HG03457 (cell line): ENCODE results near the gene DNAJC10.
"Not testable (repeated sequence)": the region's sequence is repeated elsewhere in the genome, so short reads cannot be mapped to it uniquely, and the experiment has no call there.

ENCODE experiments used
- ATAC-seq: cut with Tn5 transposase; IDR thresholded peaks from one replicate; pipeline ENCODE4 v1.9.1; 2021; ENCODE audit warnings: moderate number of reproducible peaks; ENCODE audit not compliant: unreplicated experiment

DNAJC10 gene, protein sequence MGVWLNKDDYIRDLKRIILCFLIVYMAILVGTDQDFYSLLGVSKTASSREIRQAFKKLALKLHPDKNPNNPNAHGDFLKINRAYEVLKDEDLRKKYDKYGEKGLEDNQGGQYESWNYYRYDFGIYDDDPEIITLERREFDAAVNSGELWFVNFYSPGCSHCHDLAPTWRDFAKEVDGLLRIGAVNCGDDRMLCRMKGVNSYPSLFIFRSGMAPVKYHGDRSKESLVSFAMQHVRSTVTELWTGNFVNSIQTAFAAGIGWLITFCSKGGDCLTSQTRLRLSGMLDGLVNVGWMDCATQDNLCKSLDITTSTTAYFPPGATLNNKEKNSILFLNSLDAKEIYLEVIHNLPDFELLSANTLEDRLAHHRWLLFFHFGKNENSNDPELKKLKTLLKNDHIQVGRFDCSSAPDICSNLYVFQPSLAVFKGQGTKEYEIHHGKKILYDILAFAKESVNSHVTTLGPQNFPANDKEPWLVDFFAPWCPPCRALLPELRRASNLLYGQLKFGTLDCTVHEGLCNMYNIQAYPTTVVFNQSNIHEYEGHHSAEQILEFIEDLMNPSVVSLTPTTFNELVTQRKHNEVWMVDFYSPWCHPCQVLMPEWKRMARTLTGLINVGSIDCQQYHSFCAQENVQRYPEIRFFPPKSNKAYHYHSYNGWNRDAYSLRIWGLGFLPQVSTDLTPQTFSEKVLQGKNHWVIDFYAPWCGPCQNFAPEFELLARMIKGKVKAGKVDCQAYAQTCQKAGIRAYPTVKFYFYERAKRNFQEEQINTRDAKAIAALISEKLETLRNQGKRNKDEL

DNA sequence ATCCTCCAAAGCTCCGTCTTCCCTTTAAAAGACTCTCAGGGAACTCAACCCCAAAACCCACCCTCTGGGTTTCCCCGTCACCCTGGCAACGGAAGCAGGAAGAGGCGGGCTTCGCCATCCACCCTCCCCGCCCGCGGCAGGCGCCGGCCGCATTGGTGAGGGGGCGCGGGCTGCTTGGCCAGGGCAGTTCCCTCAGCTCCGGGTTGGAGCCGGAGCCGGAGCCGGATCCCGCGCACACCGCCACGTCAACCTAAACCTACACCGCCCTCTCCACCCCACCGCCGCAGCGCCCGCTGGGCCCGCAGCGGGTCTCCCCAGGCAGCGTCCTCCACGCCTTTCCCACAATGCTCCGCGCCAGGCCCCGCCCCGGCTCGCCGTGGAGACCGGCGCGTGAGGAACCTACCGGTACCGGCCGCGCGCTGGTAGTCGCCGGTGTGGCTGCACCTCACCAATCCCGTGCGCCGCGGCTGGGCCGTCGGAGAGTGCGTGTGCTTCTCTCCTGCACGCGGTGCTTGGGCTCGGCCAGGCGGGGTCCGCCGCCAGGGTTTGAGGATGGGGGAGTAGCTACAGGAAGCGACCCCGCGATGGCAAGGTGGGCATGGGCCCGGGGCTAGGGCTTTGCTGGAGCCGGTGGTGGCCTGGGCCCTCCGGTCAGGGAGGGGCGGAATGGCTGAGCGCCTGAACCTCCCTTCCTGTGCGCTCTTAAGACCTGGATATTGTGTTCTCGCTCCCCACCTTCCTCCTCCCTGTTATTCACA, at the start of gene DNAJC10:
TSS of gene DNAJC10 (plus strand) at position 366 of the 758 bp plus-strand sequence. CDS start 1,830 bp downstream, outside the sequence.
- peak; percentile 86 for ATAC-seq

DNA sequence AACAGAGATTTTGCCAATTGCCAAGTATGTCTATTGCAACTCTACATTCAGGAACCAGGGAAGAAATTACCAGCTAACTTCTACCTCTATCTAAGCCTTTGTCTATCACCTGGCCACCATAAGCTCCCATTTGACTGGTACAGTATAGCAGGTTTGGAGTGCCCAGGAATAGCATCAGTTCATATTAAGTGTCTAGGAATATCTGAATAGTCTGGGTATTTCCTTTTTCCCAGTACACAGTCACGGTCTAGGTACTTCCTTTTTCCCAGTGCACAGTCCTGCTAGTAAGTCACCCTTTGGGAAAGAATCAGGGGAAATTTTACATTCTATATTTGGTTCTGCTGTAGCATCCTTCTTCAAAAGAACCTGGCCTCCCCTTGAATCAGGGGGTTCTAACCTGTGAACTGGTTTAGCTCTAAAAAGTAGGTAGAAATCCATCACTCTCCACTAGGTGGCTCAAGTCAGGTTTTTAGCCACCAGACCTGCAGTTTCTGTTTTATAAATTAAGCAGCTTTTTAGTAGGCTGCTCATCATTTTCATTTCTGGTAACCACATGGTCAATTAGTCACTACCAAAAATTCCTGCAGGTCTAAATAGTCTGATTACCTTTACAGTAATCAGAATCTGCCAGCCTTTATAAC, 49.3 kb upstream of the DNAJC10 start:
- peak; percentile 83 for ATAC-seq

DNA sequence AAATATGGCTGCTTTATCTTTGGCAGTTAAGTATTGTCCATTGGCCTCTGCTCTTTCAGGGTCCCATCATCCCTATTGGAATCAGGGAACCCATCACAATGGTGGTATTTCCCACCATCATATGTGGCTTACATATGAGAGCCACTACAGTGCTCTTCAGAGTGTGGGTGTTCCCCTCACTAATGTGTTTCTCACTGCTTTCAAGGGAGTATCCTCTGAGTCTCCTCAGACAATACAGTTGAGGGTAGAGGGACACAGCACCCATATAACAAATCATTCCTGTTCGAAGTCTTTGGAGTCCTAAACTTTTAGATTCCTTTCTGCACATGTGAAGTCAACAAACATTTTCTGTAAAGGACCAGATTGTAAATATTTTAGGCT, 48.8 kb upstream of the DNAJC10 start:
- peak; percentile 33 for ATAC-seq

DNA sequence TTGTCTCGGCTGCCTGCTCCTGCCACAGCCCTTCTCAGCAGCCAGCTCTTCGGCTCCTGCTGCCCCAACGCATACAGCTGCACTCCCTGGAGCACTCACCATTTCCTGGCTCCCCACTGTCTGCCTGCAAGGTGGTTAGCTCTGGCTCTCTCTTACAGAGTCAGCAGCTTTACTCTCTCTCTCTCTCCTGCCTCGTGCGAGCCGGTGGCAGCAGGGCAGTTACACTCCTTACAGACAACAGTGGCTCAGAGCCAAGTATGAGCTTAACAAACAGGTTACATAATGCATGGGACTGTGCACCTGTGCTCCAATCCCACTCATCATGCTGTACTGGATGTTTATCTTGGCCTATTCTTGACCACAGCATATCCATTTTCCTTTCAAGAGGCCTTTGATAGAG, 47.4 kb upstream of the DNAJC10 start:
- no peak for ATAC-seq

DNA sequence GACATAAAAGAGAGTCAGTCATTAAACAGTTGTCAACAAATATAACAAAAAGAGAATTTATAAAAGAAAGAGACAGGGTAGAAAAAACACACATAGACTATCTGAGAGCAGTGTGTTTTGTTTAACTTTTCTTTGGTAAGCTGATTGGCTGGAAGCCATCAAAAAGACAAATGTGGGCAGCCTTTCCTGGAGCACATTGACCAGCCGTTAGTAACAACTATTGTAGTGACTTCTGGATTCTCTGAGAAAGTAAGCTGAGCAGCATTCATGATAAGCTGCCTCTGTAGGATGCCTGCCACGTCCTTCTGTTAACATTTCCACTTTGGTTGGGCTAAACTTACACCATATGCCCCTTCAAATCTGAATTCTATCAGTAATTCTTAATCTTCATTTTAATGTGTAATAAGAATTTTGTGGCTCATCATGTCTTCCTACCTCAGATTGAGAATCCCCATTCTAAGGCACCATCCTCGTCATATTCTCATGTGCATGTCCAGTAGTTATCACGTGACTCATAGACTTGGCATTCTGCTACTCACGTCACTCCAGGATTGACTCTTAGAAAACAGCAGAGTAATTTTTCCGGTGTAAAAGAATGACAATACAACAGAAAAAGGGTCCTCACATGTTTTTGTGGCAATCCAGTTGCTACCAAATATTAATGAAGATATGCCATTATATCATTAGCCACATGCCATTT, 43.4 kb upstream of the DNAJC10 start:
- no peak for ATAC-seq

DNA sequence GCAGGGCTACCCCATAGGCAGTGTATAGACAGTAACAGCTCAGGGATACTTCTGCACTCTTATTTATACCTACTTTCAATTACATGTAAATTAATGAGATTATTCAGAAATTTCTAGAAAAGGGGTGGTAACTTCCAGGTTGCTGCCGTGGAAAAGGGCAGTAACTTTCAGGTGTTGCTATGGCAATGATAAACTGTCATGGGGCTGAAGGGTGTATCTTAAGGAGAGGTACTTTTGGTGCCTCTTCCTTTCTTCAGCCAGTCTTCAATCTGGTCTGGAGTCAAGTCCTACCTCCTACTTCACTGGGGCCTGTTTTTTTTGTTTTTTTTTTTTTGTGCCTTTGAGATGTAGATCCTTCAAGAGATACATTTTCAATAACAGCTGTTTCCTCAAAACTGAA, 35.2 kb upstream of the DNAJC10 start:
- no peak for ATAC-seq

DNA sequence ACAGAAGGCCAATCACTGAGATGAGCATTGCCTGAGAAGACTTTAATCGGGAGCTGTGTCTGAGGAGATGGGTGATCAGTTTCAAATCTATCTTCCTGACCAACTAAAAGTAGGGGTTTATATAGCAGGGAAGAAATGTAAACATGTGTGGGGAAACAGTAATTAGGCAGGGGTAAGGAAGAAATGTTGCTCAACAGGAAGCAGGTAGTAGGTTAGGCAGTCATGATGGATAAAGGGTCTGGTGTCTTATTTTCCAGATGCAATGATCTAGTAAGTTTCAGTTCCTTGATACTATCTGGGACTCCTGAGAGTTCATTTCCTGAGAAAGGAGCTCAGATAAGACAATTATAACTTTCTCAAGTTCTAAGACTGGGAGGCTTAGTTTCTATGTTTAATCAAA, 33.8 kb upstream of the DNAJC10 start:
- no peak for ATAC-seq

DNA sequence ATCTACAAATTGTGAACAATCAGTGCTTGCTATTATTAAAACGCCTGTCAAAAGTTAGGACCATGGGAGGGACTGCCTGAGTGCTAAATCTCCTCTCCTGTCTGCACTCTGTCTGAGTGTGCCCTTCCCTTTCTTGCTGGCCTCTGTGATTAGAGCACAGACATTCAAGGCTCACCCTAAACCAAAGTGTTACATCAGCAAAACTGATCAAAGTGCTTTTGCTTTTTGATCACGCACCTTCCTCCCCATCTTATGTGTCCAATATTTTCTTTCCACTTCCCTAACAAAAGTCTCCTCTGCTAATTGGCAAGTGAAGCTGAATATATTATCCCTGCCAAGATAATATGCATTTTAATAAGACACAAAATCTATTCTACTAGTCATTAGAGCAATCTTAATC, 30.5 kb upstream of the DNAJC10 start:
- ATAC-seq: no peak

DNA sequence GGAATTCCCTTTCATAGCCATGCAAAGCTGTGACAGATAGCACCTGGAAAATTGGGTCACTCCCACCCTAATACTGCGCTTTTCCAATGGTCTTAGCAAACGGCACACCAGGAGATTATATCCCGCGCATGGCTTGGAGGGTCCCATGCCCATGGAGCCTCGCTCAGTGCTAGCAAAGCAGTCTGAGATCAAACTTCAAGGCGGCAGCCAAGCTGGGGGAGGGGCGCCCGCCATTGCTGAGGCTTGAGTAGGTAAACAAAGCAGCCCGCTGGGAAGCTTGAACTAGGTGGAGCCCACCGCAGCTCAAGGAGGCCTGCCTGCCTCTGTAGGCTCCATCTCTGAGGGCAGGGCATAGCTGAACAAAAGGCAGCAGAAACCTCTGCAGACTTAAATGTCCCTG, 29.3 kb upstream of the DNAJC10 start:
- ATAC-seq: not testable (repeated sequence)

DNA sequence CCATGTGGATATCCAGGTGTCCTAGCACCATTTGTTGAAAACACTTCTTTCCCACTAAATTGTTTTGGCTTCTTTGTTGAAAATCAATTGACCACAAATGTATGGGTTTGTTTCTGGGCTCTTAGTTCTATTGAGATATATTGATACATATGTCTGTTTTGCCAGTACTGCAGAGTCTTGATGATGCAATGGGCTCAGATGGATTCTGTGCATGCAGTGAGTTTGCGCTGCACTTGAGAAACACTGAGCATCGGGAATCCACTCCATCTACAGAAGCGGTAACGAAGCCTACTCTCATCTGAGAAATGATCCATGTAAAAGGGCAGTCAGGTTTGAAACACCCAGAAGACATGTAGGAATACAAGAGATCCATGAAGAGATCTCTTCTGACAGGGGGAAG, 21.9 kb upstream of the DNAJC10 start:
- no peak for ATAC-seq

DNA sequence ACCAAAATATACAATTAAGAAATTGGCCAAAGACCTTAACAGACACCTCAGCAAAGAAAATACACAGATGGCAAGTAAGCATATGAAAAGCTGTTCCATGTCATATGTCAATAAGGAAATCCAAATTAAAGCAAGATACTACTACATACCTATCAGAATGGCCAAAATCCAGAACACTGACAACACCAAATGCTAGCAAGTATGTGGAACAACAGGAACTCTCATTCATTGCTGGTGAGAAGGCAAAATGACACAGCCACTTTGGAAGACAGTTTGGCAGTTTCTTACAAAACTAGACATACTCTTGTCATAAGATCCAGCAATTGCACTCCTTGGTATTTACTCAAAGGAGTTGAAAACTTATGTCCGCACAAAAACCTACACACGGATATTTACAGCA, 20.3 kb upstream of the DNAJC10 start:
- ATAC-seq: no peak

DNA sequence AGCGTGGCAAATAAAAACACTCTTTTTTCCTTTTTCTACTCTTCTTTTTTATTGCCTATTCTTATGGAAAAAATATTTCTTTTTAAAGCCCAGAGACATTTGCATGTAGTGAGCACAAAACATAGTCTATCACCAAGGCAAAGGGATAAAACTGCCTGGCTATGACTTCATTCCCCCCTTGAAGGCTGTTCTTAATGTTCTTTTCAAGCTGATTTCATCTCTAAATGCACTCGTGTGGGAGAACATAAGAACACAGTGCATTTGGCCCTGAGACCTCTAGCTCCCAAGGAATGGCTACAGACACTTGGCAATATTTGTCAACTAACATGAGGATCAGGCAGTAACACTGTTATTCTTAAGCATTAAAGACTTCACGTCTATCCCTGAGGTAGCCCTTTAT, 17.4 kb upstream of the DNAJC10 start:
- ATAC-seq: no peak

DNA sequence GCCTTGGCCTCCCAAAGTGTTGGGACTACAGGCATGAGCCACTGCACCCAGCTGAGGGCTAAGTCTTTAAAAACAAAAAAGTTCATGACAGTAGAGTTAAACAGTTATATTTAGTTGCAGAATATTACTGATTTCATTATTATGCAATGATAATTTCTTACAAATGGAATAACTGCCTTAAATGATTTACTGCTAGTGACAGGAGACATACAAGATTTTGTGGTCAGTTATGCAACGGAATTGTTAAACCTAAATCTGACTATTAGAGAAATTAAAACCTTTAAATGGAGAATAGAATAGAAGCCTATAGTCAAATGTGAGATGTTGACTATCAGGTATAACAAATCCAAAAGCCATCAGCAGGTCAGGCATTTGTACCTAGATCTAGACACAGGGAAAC, 10.3 kb upstream of the DNAJC10 start:
- ATAC-seq: no peak

DNA sequence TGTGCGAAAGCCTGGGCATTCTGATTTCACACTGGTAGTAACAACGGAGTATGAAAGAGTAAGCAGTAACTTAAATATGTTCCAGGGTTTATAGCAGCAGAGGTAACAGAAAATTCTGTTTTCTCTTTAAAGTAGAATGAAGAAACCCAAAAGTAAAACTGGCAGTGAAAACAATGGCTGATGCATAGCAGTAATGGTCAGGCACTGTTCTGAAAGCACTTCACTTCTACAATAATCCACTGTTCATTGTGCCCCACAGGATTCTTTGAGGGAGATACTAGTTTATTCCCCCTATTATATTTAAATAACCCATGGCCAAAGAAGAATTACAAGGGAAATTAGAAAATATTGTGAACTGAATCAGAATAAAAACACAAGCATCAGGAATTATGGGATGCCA, 9.3 kb upstream of the DNAJC10 start:
- no peak for ATAC-seq

DNA sequence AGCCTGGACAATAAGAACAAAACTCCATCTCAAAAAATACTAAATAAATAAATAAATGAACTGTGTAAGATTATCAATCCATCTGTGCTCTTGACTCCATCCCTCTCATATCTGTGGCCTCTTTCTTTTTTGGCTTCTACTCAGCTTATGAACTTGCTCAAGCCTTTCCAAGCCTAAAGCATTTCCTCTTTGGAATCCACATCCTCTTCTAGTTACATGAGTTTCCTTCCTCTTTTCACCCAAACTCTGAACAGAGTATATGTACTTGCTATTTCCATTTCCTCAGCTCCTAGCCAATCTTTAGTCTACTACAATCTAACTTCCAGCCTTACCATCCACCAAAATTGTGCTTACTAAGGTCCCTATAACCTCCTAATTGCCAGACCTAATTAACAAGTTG, 2.5 kb upstream of the DNAJC10 start:
- no peak for ATAC-seq

DNA sequence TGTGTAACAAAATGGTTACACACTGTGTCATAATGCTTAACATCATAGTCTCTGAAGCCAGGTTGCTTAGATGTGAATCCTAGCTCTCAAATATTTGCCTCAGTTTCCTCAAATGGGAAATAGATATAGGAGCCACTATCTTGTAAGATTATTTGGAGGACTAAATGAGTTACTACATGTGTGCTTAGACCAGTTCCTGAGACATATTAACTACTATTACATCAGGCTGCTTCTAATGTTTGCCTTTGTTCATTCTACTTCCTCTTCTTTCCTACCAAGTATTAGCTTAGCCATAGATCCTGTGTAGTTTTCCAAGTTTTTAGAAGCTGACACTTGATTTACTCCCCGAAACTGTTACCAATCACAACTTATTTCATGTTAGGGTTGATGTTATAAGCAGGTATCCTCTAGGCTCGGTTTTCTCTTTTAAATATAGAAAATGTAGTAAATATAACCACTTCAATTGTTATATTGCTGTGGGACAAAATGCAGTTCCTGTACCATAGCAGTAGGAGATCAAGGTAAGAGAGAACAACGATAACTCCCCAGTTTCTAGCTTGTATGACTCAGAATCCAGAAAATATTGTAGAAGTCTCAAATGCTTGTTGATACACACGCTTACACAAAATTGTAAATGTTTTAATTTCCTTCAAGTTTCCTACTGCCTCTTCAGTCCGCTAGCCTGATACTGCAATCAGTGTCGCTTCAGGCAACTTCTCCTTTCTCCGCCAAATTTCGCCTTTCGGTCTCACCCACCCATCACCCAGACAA, 751 bp upstream of the DNAJC10 start:
- no peak for ATAC-seq

DNA sequence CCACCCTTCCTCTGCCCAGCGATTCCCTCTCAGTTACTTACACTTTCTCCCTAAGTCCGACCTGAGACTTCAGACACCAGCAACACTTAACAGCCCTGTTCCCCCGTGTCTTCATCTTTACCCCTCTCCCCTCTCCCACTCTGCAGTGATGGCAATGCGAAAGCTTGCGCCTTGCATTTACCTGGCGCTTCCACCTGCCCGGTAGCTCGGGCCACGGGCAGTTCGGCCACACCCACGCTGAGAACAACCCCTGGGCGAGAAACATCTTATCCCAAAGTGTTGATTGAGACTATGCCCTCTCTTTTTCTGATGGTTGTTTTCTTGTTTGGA, 558 bp downstream of the DNAJC10 start:
- no peak for ATAC-seq

DNA sequence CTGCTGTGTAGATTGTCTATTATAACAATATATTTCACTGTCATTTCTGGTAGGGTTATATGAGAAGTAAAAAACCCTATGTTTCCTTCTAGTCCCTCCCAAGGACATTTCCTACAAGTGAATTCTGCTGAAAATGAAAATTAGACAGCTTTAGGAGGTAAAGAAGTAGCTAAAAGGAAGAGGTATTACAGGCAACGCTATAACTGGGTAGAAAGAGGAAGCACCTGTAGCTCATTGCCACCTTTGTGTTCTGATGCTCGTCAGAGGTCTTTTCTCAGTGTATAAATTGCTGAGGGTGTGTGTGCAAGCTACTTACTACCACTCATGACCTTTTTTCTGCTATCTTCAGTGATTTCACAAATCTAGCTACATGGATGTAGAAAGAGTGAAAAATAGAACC, 1.4 kb downstream of the DNAJC10 start:
- peak; percentile 30 for ATAC-seq

DNA sequence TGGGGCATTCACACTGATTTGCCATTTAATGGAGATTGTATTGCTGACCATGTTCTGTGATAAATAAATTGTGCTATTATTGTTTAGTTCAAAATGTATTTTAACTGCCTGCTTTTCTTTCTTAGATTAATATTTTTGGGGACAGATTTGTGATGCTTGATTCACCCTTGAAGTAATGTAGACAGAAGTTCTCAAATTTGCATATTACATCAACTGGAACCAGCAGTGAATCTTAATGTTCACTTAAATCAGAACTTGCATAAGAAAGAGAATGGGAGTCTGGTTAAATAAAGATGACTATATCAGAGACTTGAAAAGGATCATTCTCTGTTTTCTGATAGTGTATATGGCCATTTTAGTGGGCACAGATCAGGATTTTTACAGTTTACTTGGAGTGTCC, 1.8 kb downstream of the DNAJC10 start:
- ATAC-seq: no peak

DNA sequence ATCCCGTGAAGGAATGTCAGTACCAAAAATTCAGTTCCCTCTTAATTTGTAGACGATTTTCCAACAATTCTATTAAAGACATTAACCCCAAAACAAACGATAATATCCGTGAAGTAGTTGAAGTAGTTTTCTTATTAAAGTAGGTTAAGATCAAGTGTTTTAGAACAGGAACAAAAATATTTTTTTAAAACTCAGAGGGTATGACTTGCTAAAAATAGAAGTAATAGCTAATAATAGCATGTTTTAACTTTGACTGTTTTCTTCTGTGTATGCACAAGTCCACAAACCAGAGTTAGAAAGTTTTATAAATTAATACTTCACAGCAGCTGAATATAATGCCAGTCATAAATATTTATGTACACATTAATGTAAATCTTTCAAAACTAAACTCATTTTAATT, 2.4 kb downstream of the DNAJC10 start:
- no peak for ATAC-seq
